Naive thymus-derived CD4-positive, alpha-beta T cell (primary cell): ENCODE results near the gene ZC3HAV1. TPM values are rescaled to one million over a fixed set of nuclear protein-coding genes. Genes with fewer than 3 reads are reported as not detected.

ENCODE experiments used
- ATAC-seq: fragments of 150-1000 bp; cut with Tn5 transposase; 2 replicates; pipeline ENCODE4 v1.10.0; 2021; ENCODE audit warnings: mild to moderate bottlenecking, moderate library complexity
- CTCF ChIA-PET: fragments of 350-600 bp; sonication (Branson Sonifier 250); formaldehyde crosslinking; loops from one replicate; lab custom pipeline; 2021; ENCODE audit warnings: antibody characterized with exemption; lab: Charles Lee
- POLR2A ChIA-PET: fragments of 350-600 bp; sonication (Branson Sonifier 250); formaldehyde crosslinking; loops from one replicate; lab custom pipeline; 2021; ENCODE audit warnings: antibody characterized with exemption, inconsistent platforms; lab: Charles Lee
- DNase-seq, 9 donors: peaks; one replicate each; pipeline versions ENCODE4 v3.0.0 to v3.0.0-alpha.2; 2020 to 2022; ENCODE audit warnings: mixed read lengths in 1 of 9
- H3K27ac ChIP-seq: one replicate; pipeline ENCODE4 v1.7.0; 2013; ENCODE audit warnings: mild to moderate bottlenecking, low read depth, low read length, moderate library complexity
- H3K27me3 ChIP-seq, 2 donors: one replicate each; pipeline ENCODE4 v1.7.0; 2013; ENCODE audit warnings: low read length in 2 of 2, mild to moderate bottlenecking in 2 of 2, moderate library complexity in 2 of 2; ENCODE audit not compliant: control insufficient read depth in 2 of 2, insufficient read depth in 2 of 2
- H3K36me3 ChIP-seq, 3 experiments: 1 replicate in 2 of 3; 2 replicates in 1 of 3; pipeline ENCODE4 v1.7.0; 2013; ENCODE audit warnings: low read length in 3 of 3, mild to moderate bottlenecking in 3 of 3, moderate library complexity in 1 of 3; ENCODE audit not compliant: insufficient read depth in 3 of 3, control insufficient read depth in 2 of 3
- H3K4me1 ChIP-seq, 2 donors: one replicate each; pipeline ENCODE4 v1.7.0; 2013; ENCODE audit warnings: low read length in 2 of 2, mild to moderate bottlenecking in 2 of 2, moderate library complexity in 1 of 2; ENCODE audit not compliant: control insufficient read depth in 2 of 2, insufficient read depth in 2 of 2
- H3K4me3 ChIP-seq: 2 replicates; pipeline ENCODE4 v1.7.0; 2013; ENCODE audit warnings: mild to moderate bottlenecking, low read length
- H3K9me3 ChIP-seq, 3 experiments: 1 replicate in 2 of 3; 2 replicates in 1 of 3; pipeline ENCODE4 v1.7.0; 2013; ENCODE audit warnings: low read length in 3 of 3; ENCODE audit not compliant: control insufficient read depth in 2 of 3
- H3K27ac Mint-ChIP-seq, 9 donors: one replicate each; pipeline ENCODE4 v1.8.0; 2020 to 2022; ENCODE audit warnings: mixed read lengths in 9 of 9, mild to moderate bottlenecking in 8 of 9, moderate library complexity in 5 of 9, inconsistent platforms in 2 of 9
- H3K27me3 Mint-ChIP-seq, 5 donors: one replicate each; pipeline ENCODE4 v1.8.0; 2021 to 2022; ENCODE audit warnings: mixed read lengths in 5 of 5, mild to moderate bottlenecking in 1 of 5
- H3K36me3 Mint-ChIP-seq, 5 donors: one replicate each; pipeline ENCODE4 v1.8.0; 2020 to 2022; ENCODE audit warnings: mixed read lengths in 5 of 5, mild to moderate bottlenecking in 3 of 5, inconsistent platforms in 1 of 5
- H3K4me1 Mint-ChIP-seq, 7 donors: one replicate each; pipeline ENCODE4 v1.8.0; 2020 to 2022; ENCODE audit warnings: mixed read lengths in 7 of 7, mild to moderate bottlenecking in 3 of 7, inconsistent platforms in 1 of 7
- H3K4me3 Mint-ChIP-seq, 10 donors: one replicate each; pipeline ENCODE4 v1.8.0; 2020 to 2022; ENCODE audit warnings: mild to moderate bottlenecking in 10 of 10, mixed read lengths in 10 of 10, moderate library complexity in 6 of 10, inconsistent platforms in 2 of 10
- H3K9me3 Mint-ChIP-seq, 11 donors: one replicate each; pipeline ENCODE4 v1.8.0; 2020 to 2022; ENCODE audit warnings: mixed read lengths in 11 of 11, mild to moderate bottlenecking in 4 of 11, inconsistent platforms in 1 of 11, moderate library complexity in 1 of 11
- intact Hi-C, 2 donors: fragments of 100-400 bp; cut with micrococcal nuclease; formaldehyde crosslinking; loops; one replicate each; pipeline ENCODE4 v1.15.1; 2023
- polyA plus RNA-seq, 2 donors: library from polyadenylated mRNA; unstranded; fragments of 300-500 nt; fragmentation: Illumina TruSeq; gene quantifications; one replicate each; pipeline ENCODE4 v1.2.3, GENCODE V29; 2021
- total RNA-seq, 6 experiments: library from RNA in 5 of 6; stranded (reverse) in 5 of 6; gene quantifications; 1 replicate in 5 of 6; 2 replicates in 1 of 6; pipeline ENCODE4 v1.2.3 and lab custom pipeline; 2021 to 2026

ZC3HAV1 gene
- total and polyA plus RNA-seq, 7 experiments from 2014 or later: 129 to 249 (median 157) TPM

DNA sequence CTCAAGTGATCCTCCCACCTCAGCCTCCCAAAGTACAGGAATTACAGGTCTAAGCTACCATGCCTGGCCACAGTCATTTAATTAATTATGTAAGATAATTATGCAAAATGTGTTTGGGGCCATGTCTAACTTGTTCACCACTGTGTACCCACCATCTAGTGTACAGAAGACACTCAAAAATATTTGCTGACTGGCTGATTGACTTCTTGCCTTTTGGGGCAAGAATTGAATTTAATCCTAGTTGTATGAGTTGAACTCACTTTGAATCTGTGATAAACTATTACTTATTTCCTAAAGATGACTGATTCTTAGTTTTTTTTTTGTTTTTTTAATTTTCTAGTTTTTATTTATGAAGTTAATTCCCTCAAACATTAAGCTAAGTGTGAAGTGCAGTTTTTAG, 57.9 kb downstream of the ZC3HAV1 start:
- no peak for DNase-seq
- no peak overlapping the region for H3K27ac ChIP-seq
- H3K27me3 ChIP-seq: no peaks in the 10 kb centered on the region
- Mint-ChIP-seq H3K4me1 (peaks cover 8 to 57% (median 40%) of the 10 kb centered on the region in 7 donors), H3K27me3 (no peaks in the 10 kb centered on the region), H3K9me3 (no peaks in the 10 kb centered on the region), H3K4me3 (no peak overlapping the region), H3K27ac (peak overlapping the region in 1 of 9 donors; percentile 62), H3K36me3 (peaks cover 16 to 72% (median 48%) of the 10 kb centered on the region in 5 donors)
- intact Hi-C loops: no loop called here
- H3K36me3 ChIP-seq: peaks cover 45 to 93% (median 54%) of the 10 kb centered on the region in 3 experiments
- H3K9me3 ChIP-seq: no peaks in the 10 kb centered on the region
- ATAC-seq: no peak
- peaks cover 0 to under 1% of the 10 kb centered on the region in 2 donors for H3K4me1 ChIP-seq
- ChIA-PET POLR2A (interaction anchor here (0.8 kb wide), 1 partner anchor 23 kb away, joined by 4 read pairs; no protein-coding TSS in a partner anchor), CTCF (interaction anchor here (0.7 to 1.6 kb wide), 5 partner anchors 12 to 73 kb away, joined by 3 to 11 read pairs (median 3); no protein-coding TSS in a partner anchor)
- H3K4me3 ChIP-seq: no peak overlapping the region

GRCh38 chr7:139049936-139050335, 59.6 kb downstream of the ZC3HAV1 start:
- no peak for DNase-seq
- Mint-ChIP-seq H3K4me3 (peak overlapping the region in 1 of 10 donors; percentile 7), H3K36me3 (peaks cover 19 to 80% (median 58%) of the 10 kb centered on the region in 5 donors), H3K27ac (peak overlapping the region in 7 of 9 donors; percentile 26 to 86 (median 62)), H3K4me1 (peaks cover 17 to 68% (median 54%) of the 10 kb centered on the region in 7 donors), H3K27me3 (no peaks in the 10 kb centered on the region), H3K9me3 (peaks cover 0 to 5% (median 0%) of the 10 kb centered on the region in 11 donors)
- Histone ChIP-seq H3K4me1 (peaks cover 13 to 17% of the 10 kb centered on the region in 2 donors), H3K4me3 (no peak overlapping the region), H3K9me3 (no peaks in the 10 kb centered on the region), H3K27ac (no peak overlapping the region), H3K27me3 (no peaks in the 10 kb centered on the region), H3K36me3 (peaks cover 30 to 92% (median 46%) of the 10 kb centered on the region in 3 experiments)
- POLR2A ChIA-PET: interaction anchor here (0.9 to 1.8 kb wide), 5 partner anchors 20 to 53 kb away, joined by 3 to 10 read pairs (median 3); no protein-coding TSS in a partner anchor
- CTCF ChIA-PET: no interaction called here
- intact Hi-C loops: loop anchor here in 1 of 2 donors (10.0 kb wide), 2 partner anchors 165 to 185 kb away; partner anchors contain the start of gene UBN2
- ATAC-seq: no peak

DNA sequence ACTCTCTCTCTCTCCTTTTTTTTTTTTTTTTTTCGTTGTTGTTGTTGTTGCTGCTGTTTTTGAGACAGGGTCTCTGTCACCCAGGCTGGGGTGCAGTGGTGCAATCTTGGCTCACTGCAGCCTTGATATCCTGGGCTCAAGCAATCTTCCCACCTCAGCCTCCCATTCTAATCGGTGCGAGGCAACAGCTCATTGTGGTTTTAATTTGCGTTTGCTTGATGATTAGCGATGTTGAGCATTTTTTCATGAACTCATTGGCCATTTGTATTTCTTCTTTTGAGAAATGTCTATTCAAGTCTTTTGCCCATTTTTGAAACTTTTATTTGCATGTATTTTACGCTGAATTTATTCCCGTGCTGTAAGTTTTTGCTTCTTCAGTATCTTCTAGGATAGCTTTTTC, 60.4 kb downstream of the ZC3HAV1 start:
- peaks cover 0 to 8% (median 0%) of the 10 kb centered on the region in 11 donors for H3K9me3 Mint-ChIP-seq
- ChIA-PET CTCF (no interaction called here), POLR2A (interaction anchor here (0.5 to 1.9 kb wide), 4 partner anchors 20 to 54 kb away, joined by 3 to 8 read pairs (median 4); no protein-coding TSS in a partner anchor)
- H3K27ac ChIP-seq: no peak overlapping the region
- peaks cover 19 to 80% (median 59%) of the 10 kb centered on the region in 5 donors for H3K36me3 Mint-ChIP-seq
- no peaks in the 10 kb centered on the region for H3K27me3 ChIP-seq
- peak overlapping the region; percentile 26 to 86 (median 62) for H3K27ac Mint-ChIP-seq
- intact Hi-C loops: loop anchor here in 1 of 2 donors (10.0 kb wide), 2 partner anchors 164 to 186 kb away; partner anchors contain the start of gene UBN2
- H3K9me3 ChIP-seq: no peaks in the 10 kb centered on the region
- H3K27me3 Mint-ChIP-seq: no peaks in the 10 kb centered on the region
- no peak overlapping the region for H3K4me3 ChIP-seq
- DNase-seq: no peak
- peaks cover 27 to 83% (median 40%) of the 10 kb centered on the region in 3 experiments for H3K36me3 ChIP-seq
- peaks cover 24 to 73% (median 59%) of the 10 kb centered on the region in 7 donors for H3K4me1 Mint-ChIP-seq
- peaks cover 21 to 25% of the 10 kb centered on the region in 2 donors for H3K4me1 ChIP-seq
- H3K4me3 Mint-ChIP-seq: peak overlapping the region in 3 of 10 donors; percentile 20 to 37 (median 24)
- ATAC-seq: no peak

- Histone ChIP-seq H3K4me3 (no peak overlapping the region), H3K27ac (no peak overlapping the region), H3K9me3 (no peaks in the 10 kb centered on the region), H3K27me3 (no peaks in the 10 kb centered on the region), H3K4me1 (peaks cover 29 to 36% of the 10 kb centered on the region in 2 donors), H3K36me3 (peaks cover 17 to 72% (median 29%) of the 10 kb centered on the region in 3 experiments)
- DNase-seq: no peak
- H3K4me3 Mint-ChIP-seq: peak overlapping the region in 1 of 10 donors; percentile 16
- CTCF ChIA-PET: no interaction called here
- POLR2A ChIA-PET: interaction anchor here (1.0 to 1.9 kb wide), 2 partner anchors 12 to 22 kb away, joined by 4 to 8 read pairs; no protein-coding TSS in a partner anchor
- no peaks in the 10 kb centered on the region for H3K27me3 Mint-ChIP-seq
- intact Hi-C loops: loop anchor here in 1 of 2 donors (2.0 to 10.0 kb wide), 3 partner anchors 13 to 187 kb away; partner anchors contain the start of gene UBN2
- peaks cover 29 to 75% (median 66%) of the 10 kb centered on the region in 7 donors for H3K4me1 Mint-ChIP-seq
- H3K27ac Mint-ChIP-seq: peak overlapping the region in 3 of 9 donors; percentile 21 to 60 (median 38)
- peaks cover 16 to 79% (median 62%) of the 10 kb centered on the region in 5 donors for H3K36me3 Mint-ChIP-seq
- H3K9me3 Mint-ChIP-seq: peaks cover 0 to 10% (median 0%) of the 10 kb centered on the region in 11 donors
- no peak for ATAC-seq
These were observed 61.5 kb downstream of the ZC3HAV1 start for GRCh38 chr7:139047970-139048369.

DNA sequence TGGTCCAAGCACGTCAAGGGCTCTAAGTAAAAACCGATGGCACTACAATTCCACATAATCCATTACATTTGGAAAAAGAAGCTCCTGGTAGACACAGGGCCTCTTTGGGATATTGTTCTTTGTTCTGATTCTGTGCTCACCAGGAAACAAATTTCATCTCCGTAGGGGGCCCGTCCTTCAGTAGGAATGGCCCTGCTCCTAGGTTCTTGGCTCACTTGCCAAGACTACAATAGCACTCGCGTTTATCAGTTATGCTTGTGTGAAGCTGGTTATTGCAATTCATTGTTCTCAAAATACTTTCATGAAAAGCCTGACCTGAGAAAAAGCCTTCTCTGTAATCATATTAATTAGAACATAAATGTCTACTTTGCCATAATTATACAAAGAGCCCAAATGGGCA, 63.4 kb downstream of the ZC3HAV1 start:
- no peaks in the 10 kb centered on the region for H3K27me3 Mint-ChIP-seq
- Histone ChIP-seq H3K36me3 (peaks cover 11 to 54% (median 20%) of the 10 kb centered on the region in 3 experiments), H3K4me1 (peaks cover 36 to 38% of the 10 kb centered on the region in 2 donors), H3K4me3 (no peak overlapping the region), H3K27me3 (no peaks in the 10 kb centered on the region), H3K9me3 (no peaks in the 10 kb centered on the region), H3K27ac (no peak overlapping the region)
- peaks cover 16 to 74% (median 63%) of the 10 kb centered on the region in 5 donors for H3K36me3 Mint-ChIP-seq
- DNase-seq (no peak), ATAC-seq (no peak)
- intact Hi-C loops: loop anchor here in 1 of 2 donors (2.0 to 10.0 kb wide), 3 partner anchors 15 to 189 kb away; partner anchors contain the start of gene UBN2
- peaks cover 0 to 10% (median 0%) of the 10 kb centered on the region in 11 donors for H3K9me3 Mint-ChIP-seq
- peak overlapping the region; percentile 56 to 86 (median 79) for H3K27ac Mint-ChIP-seq
- ChIA-PET POLR2A (interaction anchor here (0.6 to 1.6 kb wide), 4 partner anchors 10 to 30 kb away, joined by 3 to 5 read pairs (median 4); partner anchors contain the start of gene ZC3HAV1L), CTCF (no interaction called here)
- H3K4me1 Mint-ChIP-seq: peaks cover 38 to 83% (median 75%) of the 10 kb centered on the region in 7 donors
- H3K4me3 Mint-ChIP-seq: peak overlapping the region in 9 of 10 donors; percentile 18 to 66 (median 43)
